ENCODE measurements around the gene C1D. TPM values are rescaled to one million over a fixed set of nuclear protein-coding genes. Genes with fewer than 3 reads are reported as not detected.
"Not testable (repeated sequence)": the region's sequence is repeated elsewhere in the genome, so short reads cannot be mapped to it uniquely, and the experiment has no call there.

The C1D gene
- total RNA-seq, 3 donors from 2014 or later = 32.3 to 50.5 (median 49.8) TPM

- Histone ChIP-seq H3K4me3 (no peak overlapping the region), H3K4me1 (no peaks in the 10 kb centered on the region), H3K27me3 (no peaks in the 10 kb centered on the region), H3K9me3 (no peaks in the 10 kb centered on the region), H3K36me3 (no peaks in the 10 kb centered on the region), H3K27ac (no peak overlapping the region)
- intact Hi-C loops (cut with DNase I; ENCODE audit: low total_unique reads) = no loop called here
- no peak for DNase-seq (ENCODE audit: low spot score in 2 of 2)
- TF ChIP-seq POLR2A (IDR thresholded peaks at IDR 0.05) (no peak), POLR2AphosphoS5 (IDR thresholded peaks at IDR 0.05) (no peak), CTCF (IDR thresholded peaks at IDR 0.05) (no peak)
These were observed 23.4 kb upstream of the C1D start for GRCh38 chr2:68086166-68086565.

GRCh38 chr2:68083346-68083745, 20.5 kb upstream of the C1D start:
- intact Hi-C loops (cut with DNase I; ENCODE audit: low total_unique reads) = no loop called here
- TF ChIP-seq POLR2AphosphoS5 (IDR thresholded peaks at IDR 0.05) (no peak), CTCF (IDR thresholded peaks at IDR 0.05) (no peak), POLR2A (IDR thresholded peaks at IDR 0.05) (no peak)
- H3K4me1 ChIP-seq = no peaks in the 10 kb centered on the region

GRCh38 chr2:68074050-68074449, 11.2 kb upstream of the C1D start:
- H3K27me3 ChIP-seq = no peaks in the 10 kb centered on the region
- H3K9me3 ChIP-seq = no peaks in the 10 kb centered on the region
- no peaks in the 10 kb centered on the region for H3K36me3 ChIP-seq
- no peak for DNase-seq (ENCODE audit: low spot score in 2 of 2)
- TF ChIP-seq CTCF (IDR thresholded peaks at IDR 0.05) (no peak), POLR2AphosphoS5 (IDR thresholded peaks at IDR 0.05) (no peak), POLR2A (IDR thresholded peaks at IDR 0.05) (no peak)
- no peaks in the 10 kb centered on the region for H3K4me1 ChIP-seq
- no peak overlapping the region for H3K4me3 ChIP-seq
- intact Hi-C loops (cut with DNase I; ENCODE audit: low total_unique reads) = no loop called here
- no peak overlapping the region for H3K27ac ChIP-seq

More at GRCh38 chr2:68083346-68083745, 20.5 kb upstream of the C1D start:
- Histone ChIP-seq H3K4me3 (no peak overlapping the region), H3K27me3 (no peaks in the 10 kb centered on the region), H3K27ac (no peak overlapping the region), H3K36me3 (no peaks in the 10 kb centered on the region), H3K9me3 (no peaks in the 10 kb centered on the region)
- DNase-seq (ENCODE audit: low spot score in 2 of 2) = no peak

GRCh38 chr2:68063797-68064646, 1.2 kb upstream of the C1D start:
- H3K9me3 ChIP-seq; DNase-seq (ENCODE audit: low spot score in 2 of 2); H3K36me3 ChIP-seq; H3K4me1 ChIP-seq; intact Hi-C loops (cut with DNase I; ENCODE audit: low total_unique reads); H3K27me3 ChIP-seq; H3K4me3 ChIP-seq; H3K27ac ChIP-seq: not testable (repeated sequence)

- no peaks in the 10 kb centered on the region for H3K4me1 ChIP-seq
- H3K36me3 ChIP-seq = no peaks in the 10 kb centered on the region
- H3K27me3 ChIP-seq = no peaks in the 10 kb centered on the region
- no peaks in the 10 kb centered on the region for H3K9me3 ChIP-seq
- intact Hi-C loops (cut with DNase I; ENCODE audit: low total_unique reads) = no loop called here
- no peak for DNase-seq (ENCODE audit: low spot score in 2 of 2)
- TF ChIP-seq POLR2A (IDR thresholded peaks at IDR 0.05) = no peak
- TF ChIP-seq POLR2AphosphoS5 (IDR thresholded peaks at IDR 0.05) = no peak
- no peak for TF ChIP-seq CTCF (IDR thresholded peaks at IDR 0.05)
- H3K27ac ChIP-seq = no peak overlapping the region
- no peak overlapping the region for H3K4me3 ChIP-seq
These were observed 2.2 kb downstream of the C1D start for GRCh38 chr2:68060652-68061051.

Data from breast epithelium (tissue), 4 donors.